C1 segment of cervical spinal cord (tissue), 14 donors: ENCODE measurements around the gene LRP3.
"Not testable (repeated sequence)": the region's sequence is repeated elsewhere in the genome, so short reads cannot be mapped to it uniquely, and the experiment has no call there.

Experiments used
- DNase-seq, 14 donors: peaks; one replicate each; lab custom pipeline; 2025; lab: John Stamatoyannopoulos, UW

LRP3 gene

DNA sequence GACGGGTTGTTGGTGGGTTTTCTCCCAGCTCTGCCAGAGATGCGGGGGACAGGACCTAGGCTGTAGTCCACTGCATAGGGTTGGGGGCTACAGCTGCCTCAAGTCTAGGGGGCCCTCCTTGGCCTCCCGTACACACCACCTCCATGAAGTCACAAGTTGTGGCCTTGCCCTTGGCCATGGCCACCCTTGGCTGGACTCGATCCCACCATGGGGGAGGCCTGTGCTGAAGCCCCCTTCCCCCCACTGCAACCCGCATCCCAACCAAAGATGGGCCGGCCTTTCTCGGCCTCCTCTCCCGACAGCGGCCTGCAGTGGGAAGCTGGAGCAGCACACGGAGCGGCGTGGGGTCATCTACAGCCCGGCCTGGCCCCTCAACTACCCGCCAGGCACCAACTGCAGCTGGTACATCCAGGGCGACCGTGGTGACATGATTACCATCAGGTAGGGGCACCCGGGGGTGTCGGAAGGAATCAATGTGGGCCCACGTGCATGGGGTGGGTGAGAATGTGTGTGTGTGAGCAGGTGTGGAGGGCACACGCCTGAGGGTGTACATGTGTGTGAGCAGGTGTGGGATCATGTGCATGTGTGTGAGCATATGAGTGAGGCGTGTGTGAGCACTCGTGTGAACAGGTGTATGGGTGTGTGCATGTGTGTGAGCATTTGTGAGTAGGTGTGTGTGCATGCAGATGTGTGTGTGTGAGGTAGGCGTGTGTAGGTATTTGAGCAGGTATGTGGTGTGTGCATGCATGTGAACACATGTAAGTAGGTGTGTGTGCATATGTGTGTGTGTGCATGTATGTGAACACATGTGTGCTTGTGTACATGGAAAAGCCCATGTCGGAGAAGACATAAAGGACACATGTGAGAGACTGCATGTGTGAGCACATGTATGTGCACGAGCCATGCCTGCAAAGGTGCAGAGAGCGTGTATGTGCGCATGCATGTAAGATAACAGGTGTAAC, 8.7 kb downstream of the LRP3 start:
- no peak for DNase-seq

DNA sequence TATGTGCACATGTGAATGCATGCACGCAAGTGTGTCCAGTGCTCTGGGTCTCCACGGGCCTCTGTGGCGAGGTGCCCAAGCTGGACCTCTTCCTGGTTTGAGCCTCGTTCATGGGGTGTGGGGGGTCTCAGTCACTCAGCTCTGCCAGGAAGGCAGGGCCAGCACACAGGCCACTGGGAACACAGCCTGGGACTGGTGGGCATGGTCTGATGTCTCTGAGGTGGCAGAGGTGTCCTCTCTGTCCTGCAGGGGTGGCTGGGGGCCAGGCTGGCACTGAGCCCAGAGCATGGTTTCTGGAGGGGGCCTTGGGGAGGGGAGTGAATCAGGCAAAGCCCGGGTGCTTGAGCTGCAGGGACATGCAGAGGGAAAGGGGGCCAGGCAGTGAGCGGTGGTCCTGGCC, 9.4 kb downstream of the LRP3 start:
- no peak for DNase-seq

DNA sequence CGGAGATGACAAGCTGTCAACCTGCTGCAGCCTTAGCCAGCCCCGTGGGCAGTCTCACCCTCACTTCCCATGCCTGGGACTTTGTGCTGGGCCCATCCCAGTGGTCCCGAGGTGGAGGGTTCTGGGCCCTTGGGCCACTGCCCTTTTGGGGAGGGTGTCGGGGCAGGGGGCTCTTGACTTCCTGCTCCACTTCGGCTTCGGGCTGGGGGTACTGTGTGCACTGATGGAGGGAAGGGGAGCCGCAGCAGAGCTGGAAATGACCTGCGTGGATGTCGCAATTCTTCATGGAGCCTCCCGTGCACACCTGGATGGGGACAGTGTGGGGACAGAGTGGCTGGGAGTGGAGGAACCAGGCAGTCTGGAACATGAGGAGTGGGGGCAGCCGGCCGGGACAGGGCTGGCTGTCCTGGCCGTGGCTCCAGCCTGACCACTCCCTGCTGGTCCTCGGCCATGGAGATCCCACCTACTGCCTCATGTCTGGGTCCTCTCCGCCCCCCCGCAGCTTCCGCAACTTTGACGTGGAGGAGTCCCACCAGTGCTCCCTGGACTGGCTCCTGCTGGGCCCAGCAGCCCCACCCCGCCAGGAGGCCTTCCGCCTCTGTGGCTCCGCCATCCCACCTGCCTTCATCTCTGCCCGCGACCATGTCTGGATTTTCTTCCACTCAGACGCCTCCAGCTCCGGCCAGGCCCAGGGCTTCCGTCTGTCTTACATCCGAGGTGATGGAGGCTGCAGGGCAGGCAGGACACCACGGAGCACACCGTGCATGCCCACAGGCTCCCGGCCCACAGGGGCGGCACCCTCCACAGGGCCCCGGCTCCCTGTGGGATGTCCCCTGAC, 10.2 kb downstream of the LRP3 start:
- no peak for DNase-seq

DNA sequence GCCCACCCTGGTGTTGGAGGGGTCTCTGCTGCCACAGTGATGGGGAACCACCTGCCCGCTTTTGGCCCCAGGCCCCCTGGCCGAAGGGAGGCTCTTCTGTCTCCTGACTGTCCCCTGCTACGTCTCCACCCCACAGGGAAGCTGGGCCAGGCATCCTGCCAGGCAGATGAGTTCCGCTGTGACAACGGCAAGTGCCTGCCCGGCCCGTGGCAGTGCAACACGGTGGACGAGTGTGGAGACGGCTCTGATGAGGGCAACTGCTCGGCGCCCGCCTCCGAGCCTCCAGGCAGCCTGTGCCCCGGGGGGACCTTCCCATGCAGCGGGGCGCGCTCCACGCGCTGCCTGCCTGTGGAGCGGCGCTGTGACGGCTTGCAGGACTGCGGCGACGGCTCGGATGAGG, 11.0 kb downstream of the LRP3 start:
- DNase-seq = no peak

DNA sequence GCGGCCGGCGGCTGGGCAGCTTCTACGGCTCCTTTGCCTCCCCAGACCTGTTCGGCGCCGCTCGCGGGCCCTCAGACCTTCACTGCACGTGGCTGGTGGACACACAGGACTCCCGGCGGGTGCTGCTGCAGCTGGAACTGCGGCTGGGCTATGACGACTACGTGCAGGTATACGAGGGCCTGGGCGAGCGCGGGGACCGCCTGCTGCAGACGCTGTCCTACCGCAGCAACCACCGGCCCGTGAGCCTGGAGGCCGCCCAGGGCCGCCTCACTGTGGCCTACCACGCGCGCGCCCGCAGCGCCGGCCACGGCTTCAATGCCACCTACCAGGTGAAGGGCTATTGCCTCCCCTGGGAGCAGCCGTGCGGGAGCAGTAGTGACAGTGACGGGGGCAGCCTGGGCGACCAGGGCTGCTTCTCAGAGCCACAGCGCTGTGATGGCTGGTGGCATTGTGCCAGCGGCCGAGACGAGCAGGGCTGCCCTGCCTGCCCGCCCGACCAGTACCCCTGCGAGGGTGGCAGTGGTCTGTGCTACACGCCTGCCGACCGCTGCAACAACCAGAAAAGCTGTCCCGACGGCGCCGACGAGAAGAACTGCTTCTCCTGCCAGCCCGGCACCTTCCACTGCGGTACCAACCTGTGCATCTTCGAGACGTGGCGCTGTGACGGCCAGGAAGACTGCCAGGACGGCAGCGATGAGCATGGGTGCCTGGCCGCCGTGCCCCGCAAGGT, 11.6 kb downstream of the LRP3 start:
- no peak for DNase-seq

DNA sequence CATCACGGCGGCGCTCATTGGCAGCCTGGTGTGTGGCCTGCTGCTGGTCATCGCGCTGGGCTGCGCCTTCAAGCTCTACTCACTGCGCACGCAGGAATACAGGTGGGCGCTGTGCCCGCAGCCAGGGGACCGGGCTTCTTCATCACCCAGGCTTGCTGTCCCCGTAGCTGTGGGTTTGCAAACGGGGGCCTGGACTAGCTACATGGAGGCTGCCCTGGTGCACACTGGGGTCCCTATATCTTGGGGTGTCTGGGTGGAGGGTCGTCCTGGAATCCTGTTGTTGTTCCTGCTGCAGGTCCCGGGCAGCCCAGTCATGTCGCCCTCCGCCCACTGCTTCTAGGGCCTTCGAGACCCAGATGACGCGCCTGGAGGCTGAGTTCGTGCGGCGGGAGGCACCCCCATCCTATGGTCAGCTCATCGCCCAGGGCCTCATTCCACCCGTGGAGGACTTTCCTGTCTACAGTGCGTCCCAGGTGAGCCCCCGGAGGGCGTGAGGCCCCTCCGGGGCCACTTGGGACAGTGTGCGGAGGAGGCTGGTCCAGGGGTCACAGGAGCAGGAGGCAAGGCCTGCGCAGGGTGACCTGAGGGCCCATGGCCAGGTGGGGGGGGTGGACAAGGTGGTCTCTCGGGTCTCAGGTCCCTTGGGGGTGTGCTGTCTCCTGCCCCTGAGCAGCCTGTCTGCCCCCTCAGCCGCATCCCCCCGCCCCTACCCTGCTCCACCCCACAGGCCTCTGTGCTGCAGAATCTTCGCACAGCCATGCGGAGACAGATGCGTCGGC, 12.3 kb downstream of the LRP3 start:
- DNase-seq = no peak

DNA sequence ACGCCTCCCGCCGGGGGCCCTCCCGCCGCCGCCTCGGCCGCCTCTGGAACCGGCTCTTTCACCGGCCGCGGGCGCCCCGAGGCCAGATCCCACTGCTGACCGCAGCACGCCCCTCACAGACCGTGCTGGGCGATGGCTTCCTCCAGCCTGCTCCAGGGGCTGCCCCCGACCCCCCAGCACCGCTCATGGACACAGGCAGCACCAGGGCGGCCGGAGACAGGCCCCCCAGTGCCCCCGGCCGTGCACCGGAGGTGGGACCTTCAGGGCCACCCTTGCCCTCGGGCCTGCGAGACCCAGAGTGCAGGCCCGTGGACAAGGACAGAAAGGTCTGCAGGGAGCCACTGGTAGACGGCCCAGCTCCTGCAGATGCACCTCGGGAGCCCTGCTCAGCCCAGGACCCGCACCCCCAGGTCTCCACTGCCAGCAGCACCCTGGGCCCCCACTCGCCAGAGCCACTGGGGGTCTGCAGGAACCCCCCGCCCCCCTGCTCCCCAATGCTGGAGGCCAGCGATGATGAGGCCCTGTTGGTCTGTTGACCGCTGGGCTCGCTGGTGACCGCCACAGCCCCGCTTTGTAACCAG, 13.0 kb downstream of the LRP3 start:
- no peak for DNase-seq

DNA sequence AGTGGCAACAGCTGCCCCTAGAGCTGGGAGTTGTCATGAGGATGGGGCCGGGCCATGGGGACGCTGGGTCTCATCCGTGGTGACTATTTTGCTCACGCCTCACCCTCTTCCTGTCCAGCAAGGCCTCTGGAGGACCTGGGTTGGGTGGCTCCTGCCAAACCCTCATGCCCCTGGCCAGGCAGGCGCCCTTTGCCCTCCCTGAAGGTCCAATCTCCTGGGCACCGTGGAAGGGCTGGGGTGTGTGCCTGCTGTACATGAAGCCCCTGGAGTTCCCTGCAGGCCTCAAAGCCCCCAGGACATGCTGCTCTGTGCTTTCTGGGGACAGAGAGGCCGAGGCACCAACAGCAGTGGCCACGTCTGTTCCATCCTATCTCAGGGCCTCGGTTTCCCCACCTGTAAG, 13.8 kb downstream of the LRP3 start:
- DNase-seq = no peak

DNA sequence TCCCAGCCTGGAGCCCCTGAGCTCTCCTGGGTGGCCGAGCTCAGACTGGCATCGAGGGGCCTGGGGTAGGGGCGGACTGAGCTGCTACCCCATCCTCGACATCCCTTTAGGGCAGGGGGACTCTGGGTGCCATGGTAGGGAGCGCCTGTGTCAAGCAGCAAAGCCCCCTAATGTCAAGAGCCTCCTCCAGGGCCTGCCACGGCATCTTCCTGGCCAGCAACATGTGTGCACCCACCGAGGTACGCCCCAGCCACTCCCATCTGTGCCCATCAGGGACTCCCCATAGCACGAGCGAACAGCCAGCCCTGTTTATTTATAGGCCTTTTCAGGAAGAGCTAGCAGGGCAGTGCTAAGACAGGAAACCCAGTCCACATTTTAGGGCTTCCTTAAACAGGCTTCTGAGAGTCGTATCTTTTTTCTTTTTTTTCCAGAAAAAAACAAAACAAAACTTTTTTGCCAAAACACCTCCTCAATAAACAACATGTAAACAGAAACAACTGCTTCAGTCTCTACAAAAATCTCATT, 14.3 kb downstream of the LRP3 start:
- DNase-seq = no peak

DNA sequence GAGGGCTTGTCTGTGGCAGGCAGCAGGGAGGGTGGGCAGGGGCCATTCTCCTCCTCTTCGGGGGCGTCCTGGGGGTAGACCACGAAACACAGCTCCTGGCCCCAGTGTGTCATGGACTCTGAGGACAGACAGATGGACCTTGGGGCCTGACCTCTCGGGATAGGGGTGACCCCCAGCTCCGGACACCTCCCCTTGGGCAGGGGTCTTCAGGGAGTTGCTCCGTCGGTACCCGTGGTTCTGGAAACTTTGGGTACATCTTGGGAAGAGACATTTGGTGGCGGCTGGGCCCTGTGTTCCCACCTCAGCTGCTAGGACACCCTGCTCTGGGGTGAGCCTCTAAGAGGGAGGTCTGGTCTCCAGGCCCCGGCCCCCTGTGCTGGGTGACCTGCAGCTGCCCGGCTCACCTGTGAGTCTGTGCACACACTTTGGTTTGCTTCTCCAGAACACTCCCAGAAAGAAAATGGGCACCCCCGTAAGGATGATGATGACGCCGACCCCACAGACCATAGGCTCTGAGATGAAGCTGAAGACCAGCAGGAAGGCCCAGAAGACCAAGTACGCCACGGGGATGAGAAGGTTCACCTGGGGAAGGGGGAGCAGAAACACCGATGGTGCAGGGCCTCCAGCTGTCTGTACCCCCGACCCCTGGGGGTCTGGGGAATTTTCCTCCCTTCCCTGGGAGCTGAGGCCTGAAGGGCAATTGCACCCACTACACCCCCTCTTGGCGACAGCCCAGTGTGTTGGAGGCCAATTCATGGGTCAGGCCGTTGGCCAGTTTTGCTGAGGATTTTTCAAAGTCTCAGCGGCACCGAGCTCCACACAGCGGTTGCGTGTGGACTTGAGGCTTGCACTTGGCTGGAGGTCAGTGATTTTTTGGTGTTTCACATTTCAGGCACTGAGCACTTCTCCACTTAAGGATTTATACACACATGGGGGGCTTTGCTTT, 15.0 kb downstream of the LRP3 start:
- DNase-seq = no peak

DNA sequence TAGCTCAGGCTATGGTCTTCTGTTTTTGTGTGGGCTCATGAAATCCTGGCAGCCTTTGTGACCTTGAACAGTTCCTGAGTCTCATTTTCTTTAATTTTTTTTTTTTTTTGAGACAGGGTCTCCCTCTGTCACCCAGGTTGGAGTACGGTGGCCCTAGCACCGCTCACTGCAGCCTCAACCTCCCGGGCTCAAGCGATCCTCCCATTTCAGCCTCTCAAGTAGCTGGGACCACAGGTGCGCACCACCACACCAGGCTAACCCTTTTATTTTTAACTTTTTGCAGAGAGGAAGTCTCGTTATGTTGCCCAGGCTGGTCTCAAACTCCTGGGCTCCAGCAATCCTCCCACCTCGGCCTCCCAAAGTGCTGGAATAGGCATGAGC, 15.7 kb downstream of the LRP3 start:
- not testable (repeated sequence) for DNase-seq

DNA sequence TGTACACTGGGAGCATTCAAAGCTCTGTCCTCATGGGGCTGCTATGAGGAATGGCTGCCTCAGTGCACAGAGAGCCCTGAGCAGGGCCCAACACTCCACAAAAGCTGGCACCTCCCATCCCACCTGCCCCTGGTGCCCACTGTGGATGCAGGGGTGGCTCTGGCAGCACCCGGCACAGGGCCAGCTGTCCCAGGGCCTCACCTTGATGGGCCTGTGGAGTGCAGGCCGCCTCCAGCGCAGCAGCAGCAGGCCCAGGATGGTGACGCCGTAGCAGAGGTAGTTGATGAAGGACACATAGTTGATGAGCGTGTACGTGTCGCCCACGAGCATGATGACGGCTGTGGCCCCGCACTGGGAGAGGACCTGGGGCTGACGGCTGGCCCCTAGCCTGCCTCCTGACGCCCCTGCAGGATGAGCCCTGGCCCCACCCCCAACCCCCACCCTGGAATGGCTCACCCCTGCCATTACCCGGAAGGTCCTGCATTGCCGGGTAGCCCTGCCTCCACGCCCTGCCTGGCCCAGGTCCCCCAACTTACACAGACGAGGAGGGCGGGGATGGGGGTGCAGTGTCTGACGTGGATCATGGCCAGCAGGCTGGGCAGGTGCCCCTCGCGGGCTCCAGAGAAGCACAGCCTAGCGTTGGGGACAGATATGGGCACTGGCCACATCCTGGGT, 16.3 kb downstream of the LRP3 start:
- no peak for DNase-seq

DNA sequence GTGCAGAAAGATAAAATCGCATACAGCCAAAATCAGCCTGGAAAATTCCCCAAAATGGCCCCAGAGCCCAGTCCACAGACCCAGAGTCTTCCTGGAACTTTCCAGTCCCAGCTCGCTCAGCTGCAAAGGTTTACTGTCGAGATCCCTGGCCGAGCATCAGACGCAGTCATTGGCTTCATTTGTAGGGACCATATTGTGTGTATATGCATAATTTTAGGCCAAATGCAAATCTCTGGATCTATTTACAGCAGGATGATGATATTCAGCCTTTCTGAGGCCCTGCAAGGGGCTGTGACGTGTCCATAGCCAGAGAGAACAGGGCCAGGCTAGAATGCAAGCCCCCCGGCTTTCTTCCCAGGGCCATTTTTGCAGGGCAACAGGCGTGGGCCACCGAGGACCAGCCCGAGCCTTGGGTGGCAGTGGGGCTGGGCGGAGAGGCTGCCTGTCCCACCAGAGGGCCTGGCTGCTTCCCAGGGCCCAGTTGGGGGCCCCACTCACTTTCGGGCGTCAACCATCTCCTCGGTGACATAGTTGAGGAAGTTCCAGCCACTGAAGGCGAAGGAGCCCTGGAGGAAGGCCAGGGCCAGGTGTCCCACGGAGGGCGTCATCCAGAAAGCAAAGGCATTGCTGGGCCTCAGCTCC, 17.8 kb downstream of the LRP3 start:
- DNase-seq = no peak

DNA sequence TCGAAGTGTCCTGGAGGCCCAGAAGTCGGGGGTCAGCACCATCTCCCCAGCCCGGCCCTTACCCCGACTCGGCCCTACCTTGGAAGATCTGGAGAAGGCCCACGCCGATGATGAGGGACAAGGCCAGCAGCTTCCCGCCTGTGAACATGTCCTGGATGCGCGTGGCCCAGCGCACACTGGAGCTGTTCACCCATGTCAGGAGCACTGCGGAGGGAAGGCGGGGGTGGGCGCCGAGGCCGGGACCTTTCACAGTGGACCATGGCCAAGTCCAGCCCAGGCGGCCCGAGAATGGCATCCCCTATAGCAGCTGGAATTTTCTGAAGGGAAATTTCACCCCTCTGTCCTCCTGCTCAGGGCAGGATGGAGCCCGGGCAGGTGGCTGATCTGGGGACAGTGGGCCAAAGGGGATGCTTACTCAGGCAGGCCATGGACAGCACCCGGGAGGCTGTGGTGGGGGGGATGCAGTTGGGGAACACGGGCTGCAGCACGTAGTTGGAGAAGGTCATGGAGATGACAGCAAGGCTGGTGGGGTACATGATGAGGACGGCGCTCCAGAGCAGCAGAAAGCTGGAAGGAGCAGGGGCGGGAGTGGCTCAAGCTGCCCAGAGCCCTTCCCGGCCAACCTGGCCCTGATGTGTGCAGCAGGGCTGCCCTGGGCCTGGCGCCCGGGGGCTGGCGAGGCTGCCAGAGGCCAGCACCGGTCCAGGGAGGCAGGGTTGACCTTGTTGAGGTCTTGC, 18.5 kb downstream of the LRP3 start:
- peak in 1 of 14 donors; percentile 8 for DNase-seq

DNA sequence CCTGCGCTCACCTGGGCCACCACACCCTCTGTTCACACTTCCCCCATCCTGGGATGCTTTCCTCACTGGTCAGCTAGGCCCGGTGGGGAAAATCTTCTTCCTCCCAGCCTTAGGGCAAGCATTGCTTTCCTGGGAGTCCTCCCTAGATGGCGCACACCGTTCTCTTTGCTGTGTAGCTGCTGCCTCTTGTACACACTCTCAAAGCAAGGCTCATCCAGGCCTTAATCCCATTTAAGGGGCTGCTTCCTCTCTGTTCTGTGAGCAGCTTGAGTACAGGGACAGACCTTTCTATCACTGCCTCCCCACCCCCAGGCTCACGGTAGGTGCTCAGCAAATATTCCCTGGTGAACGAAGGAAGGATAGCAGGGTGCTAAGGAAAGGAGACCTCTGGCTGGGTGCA, 20.5 kb downstream of the LRP3 start:
- DNase-seq = no peak

DNA sequence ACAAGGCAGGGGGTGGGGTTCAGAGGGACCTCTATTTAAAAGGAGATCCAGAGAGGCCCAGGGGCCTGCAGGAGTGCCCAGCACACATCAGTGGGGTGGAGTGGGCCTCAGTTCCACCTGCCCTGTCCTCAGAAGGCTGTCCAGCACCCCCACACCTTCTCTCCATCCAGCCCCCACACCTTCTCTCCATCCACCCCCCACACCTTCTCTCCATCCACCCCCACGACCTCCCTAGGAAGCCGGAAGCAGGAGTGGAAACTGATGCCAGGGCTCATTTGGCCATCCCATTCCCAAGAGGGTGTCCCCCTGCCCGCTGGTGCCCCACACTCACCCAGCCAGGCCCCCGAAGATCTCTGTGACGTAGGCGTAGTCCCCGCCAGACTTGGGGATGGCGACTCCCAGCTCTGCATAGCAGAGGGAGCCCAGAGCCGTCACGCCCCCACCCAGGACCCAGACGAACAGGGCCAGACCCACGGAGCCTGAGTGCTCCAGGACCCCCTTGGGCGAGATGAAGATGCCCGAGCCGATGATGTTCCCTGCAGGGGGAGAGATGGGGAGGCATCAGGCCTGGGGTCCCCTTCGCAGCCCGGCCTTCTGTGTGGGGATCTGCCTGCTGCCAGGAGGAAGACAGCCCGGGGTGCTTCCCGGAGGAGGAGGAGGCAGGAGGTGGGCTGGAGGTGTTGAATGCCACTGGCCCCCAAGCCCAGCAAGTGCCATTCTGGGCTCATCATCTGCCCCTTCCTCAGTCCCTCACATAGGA, 21.5 kb downstream of the LRP3 start:
- no peak for DNase-seq
